HG02870 (cell line): Measurements from ENCODE around the gene HPS4.

Experiments
- ATAC-seq: cut with Tn5 transposase; IDR thresholded peaks from one replicate; pipeline ENCODE4 v1.9.1; 2021; ENCODE audit warnings: mild to moderate bottlenecking, moderate library complexity; ENCODE audit not compliant: unreplicated experiment

The HPS4 gene

GRCh38 chr22:26470807-26471206 is 12.8 kb downstream of the HPS4 start:
- ATAC-seq = no peak

DNA sequence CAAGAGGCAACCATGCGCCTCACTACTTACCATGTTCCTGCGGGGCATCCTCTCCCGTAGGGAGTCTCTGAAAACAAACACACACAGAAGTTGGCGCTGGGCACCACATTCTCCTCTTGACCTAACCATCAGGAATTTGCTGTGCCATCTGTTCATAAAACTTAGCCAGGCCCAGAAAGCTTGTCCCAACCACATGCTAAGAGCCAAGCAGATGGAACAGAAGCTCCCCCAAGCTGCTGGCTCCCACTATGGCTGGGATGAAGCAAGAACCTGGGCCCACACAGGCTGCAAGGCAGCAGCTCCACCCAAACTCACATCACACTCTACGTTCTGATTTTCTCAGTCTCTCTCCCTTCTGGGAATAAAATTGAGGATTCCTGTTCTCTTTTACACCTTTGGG is 17.4 kb downstream of the HPS4 start:
- no peak for ATAC-seq

DNA sequence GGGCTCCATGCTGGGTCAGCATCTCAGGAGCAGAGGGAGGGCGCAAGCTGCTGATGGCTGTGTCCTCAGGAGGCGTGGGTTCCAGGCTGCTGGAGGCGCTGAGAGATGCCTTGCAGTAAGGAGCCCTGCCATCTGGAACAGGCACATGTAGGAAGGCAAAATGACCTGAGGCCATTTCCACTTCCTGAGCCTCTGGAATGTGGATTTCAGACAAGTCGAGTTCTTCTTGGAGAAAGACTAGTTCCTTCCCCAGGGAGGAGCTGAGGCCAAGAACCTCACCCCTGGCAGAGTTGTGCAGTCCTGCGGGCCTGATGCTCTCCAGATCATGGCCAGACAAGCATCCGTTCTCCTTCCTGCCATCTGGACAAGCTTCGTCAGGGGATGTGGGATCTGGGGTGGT is 19.3 kb downstream of the HPS4 start:
- no peak for ATAC-seq

DNA sequence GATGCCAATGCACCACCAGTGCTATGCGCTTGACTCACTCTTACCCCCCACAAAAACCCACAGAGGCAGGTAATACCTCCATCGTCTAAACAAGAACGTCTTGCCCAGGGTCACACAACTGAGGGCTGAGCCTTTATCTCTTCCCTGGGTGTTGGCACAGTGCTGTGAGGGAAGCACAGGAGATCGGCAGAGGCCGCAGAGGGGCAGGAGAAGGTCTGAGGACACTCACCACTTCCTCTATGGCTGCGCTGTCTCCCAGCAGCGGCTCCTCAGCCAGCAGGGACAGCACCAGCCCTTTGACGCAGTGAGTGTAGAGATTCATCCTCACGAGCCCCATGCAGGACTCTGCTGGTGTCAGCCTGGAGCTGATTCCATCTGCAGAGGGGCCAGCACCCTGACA is 19.9 kb downstream of the HPS4 start:
- ATAC-seq = no peak

- ATAC-seq = no peak
Measured at GRCh38 chr22:26463101-26463661, 20.4 kb downstream of the HPS4 start.

DNA sequence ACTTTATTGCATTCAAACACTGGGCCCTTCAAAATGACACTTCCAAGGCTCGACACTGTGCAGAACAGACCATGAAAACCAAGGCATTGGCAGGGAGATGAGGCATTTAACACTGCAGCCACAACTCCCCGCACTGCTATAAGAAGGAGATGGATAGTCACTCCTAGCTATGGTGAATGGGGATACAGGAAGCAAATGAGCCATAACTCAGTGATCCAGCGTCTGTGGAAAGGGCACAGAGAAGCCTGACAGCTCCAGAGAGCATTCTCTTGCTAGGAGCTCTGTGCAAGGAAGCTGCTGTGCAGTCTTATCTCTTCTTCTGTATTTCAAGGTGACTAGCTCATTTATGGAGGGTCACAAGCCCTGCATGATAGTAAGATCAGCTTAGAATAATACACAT is 20.9 kb downstream of the HPS4 start:
- ATAC-seq = no peak

- ATAC-seq = no peak
Measured at GRCh38 chr22:26462051-26462450, 21.5 kb downstream of the HPS4 start.

GRCh38 chr22:26461188-26461810 is 22.3 kb downstream of the HPS4 start:
- no peak for ATAC-seq

- ATAC-seq = no peak
Measured at GRCh38 chr22:26460202-26460601, 23.4 kb downstream of the HPS4 start.

DNA sequence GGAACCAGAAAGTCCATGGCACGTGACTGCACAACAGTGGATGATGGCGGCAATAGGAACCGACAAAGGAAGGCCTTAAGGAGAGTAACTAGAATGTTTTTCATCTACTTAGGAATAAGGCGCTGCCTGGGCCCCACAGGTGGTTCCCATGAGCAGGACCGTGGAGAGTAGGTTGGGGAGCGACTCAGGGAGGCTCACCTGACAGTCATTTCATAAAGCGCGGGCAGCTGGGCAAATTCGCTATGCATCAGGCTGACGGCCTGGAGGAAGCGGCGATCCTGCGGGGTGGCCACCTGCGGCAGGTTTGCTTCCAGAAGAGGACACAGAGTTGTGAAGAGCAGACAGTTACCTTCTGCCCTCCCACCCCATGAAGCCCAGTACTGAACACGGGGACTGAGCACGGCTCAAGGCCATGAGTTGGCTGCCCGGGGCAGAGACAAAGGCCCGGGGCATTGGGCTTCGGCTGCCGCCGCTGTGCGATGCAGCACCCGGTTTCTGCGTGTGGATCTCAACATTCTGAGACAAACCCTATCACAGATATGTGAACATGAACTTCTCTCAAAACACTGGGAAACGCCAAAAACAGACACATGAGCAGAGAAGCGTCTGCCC is 25.8 kb downstream of the HPS4 start:
- ATAC-seq = no peak

DNA sequence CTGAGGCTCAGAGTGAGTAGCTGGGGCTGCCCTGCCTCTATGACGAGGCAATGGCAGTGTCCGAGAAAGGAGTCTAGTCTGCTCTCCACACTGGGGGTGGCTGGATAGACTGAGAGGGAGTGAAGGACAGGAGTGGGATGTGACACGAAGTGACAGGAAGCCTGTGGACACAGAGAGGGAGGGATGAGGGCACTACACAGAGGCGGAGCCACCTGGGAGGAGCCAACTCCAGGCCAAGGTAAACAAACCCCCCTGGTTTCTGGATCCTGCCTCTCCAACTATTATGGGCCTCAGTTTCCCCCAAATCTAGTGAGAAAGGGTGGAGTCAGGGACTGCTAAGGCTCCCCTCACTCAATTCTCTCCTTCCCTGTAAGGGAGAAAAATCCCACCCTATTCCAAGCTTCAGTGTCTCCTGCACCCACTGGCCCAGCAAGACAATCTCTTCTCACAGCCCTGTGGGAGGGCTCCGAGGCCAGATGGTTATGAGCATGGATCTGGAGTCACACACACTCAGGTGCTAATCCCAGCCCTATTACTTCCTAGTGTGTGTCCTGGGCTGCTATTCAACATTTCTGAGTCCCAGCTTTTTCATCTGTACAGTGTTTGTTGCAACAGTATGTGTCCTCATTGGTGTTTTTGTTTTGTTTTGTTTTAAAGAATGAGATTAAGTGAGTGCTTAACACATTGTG is 29.6 kb downstream of the HPS4 start:
- no peak for ATAC-seq

DNA sequence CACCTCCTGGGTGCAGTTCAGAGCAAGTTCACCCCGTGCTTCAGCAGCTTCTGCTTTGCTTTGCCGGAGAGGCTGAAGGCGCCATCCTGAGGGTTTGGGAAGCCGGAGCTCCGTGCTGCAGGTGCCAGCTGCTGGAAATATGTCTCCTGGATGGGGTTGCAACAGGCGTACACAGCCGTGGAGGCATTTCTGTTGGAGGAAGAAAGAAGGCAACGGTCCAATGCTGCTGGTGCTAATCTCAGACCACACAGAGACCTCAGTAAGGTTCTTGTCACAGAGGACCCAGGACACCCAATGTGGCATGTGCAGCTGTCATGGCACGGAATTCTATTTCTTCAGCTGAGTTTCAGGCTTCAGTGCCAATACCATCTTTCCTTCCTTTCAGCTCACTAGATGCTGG is 30.4 kb downstream of the HPS4 start:
- ATAC-seq = no peak

- ATAC-seq = no peak
Measured at GRCh38 chr22:26452236-26453016, 31.2 kb downstream of the HPS4 start.

GRCh38 chr22:26450453-26451185 is 33.0 kb downstream of the HPS4 start:
- no peak for ATAC-seq

- ATAC-seq = no peak
Measured at GRCh38 chr22:26448941-26449340, 34.6 kb downstream of the HPS4 start.

GRCh38 chr22:26448334-26448733 is 35.2 kb downstream of the HPS4 start:
- no peak for ATAC-seq

DNA sequence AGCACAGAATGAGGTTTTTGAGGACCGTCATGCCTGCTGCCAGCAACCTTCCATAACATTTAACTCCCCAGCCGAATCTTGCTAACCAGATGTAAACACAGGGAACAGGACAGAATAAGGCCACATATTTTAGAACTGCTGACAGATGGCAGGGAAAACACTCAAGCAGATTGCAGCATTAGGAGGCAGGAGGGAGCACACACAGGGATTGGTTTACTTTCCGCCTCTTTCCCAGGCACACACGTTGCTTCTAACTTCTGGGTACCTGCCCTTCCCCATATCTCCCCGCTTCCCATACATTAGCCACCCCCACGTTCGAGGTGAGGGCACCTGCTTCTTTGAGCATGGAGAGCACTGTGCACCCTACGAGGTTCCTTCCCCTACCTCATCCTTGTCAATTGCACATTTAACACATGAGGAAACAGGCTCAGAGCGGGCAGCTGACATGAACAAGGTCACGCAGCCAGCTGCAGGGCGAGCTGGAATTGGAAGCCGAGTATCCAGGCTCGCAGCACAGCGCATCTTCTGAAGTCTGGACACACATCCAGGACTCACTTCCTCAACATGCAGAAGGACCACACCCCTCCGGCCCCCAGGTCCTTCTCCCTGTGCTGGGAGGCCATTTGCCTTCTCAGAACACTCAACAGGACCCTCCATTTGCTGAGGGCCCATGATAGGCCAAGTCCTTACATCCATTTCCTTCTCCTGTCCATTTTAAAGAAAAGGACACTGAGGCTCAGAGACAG is 35.8 kb downstream of the HPS4 start:
- no peak for ATAC-seq

- ATAC-seq = no peak
Measured at GRCh38 chr22:26446808-26447515, 36.6 kb downstream of the HPS4 start.

GRCh38 chr22:26445577-26446275 is 37.9 kb downstream of the HPS4 start:
- no peak for ATAC-seq
